CD4-positive, alpha-beta memory T cell (primary cell): Measurements from ENCODE around the gene TUBGCP6. TPM values are rescaled to one million over a fixed set of nuclear protein-coding genes. Genes with fewer than 3 reads are reported as not detected.

Source experiments
- CTCF ChIA-PET: fragments of 350-600 bp; sonication (Branson Sonifier 250); formaldehyde crosslinking; loops from one replicate; lab custom pipeline; 2021; ENCODE audit warnings: inconsistent platforms; ENCODE audit not compliant: partially characterized antibody; lab: Charles Lee
- POLR2A ChIA-PET: fragments of 350-600 bp; sonication (Branson Sonifier 250); formaldehyde crosslinking; loops from one replicate; lab custom pipeline; 2021; ENCODE audit not compliant: partially characterized antibody; lab: Charles Lee
- DNase-seq, 5 donors: peaks; one replicate each; pipeline versions ENCODE4 v3.0.0 to v3.0.0-alpha.2; 2020 to 2022; ENCODE audit warnings: mixed read lengths in 1 of 5
- H3K27ac ChIP-seq: one replicate; pipeline ENCODE4 v1.7.0; 2013; ENCODE audit warnings: low read depth, low read length
- H3K27me3 ChIP-seq: 2 replicates; pipeline ENCODE4 v1.7.0; 2013; ENCODE audit warnings: mild to moderate bottlenecking, low read length, moderate library complexity; ENCODE audit not compliant: insufficient read depth
- H3K36me3 ChIP-seq: 2 replicates; pipeline ENCODE4 v1.7.0; 2013; ENCODE audit warnings: mild to moderate bottlenecking, low read length, moderate library complexity; ENCODE audit not compliant: insufficient read depth
- H3K4me1 ChIP-seq: 2 replicates; pipeline ENCODE4 v1.7.0; 2013; ENCODE audit warnings: mild to moderate bottlenecking, low read length, moderate library complexity; ENCODE audit not compliant: insufficient read depth
- H3K4me3 ChIP-seq, 2 donors: one replicate each; pipeline ENCODE4 v1.7.0; 2013; ENCODE audit warnings: low read length in 2 of 2, mild to moderate bottlenecking in 1 of 2
- H3K9me3 ChIP-seq, 2 donors: one replicate each; pipeline ENCODE4 v1.7.0; 2013; ENCODE audit warnings: low read length in 2 of 2, control low read depth in 1 of 2; ENCODE audit not compliant: control insufficient read depth in 1 of 2
- H3K27ac Mint-ChIP-seq, 7 donors: one replicate each; pipeline ENCODE4 v1.8.0; 2020 to 2021; ENCODE audit warnings: mixed read lengths in 7 of 7, mild to moderate bottlenecking in 6 of 7, inconsistent platforms in 3 of 7, moderate library complexity in 3 of 7
- H3K27me3 Mint-ChIP-seq, 2 donors: one replicate each; pipeline ENCODE4 v1.8.0; 2020 to 2021; ENCODE audit warnings: mixed read lengths in 2 of 2
- H3K36me3 Mint-ChIP-seq, 2 donors: one replicate each; pipeline ENCODE4 v1.8.0; 2020 to 2021; ENCODE audit warnings: mixed read lengths in 2 of 2, inconsistent platforms in 1 of 2, mild to moderate bottlenecking in 1 of 2
- H3K4me1 Mint-ChIP-seq, 4 donors: one replicate each; pipeline ENCODE4 v1.8.0; 2020 to 2021; ENCODE audit warnings: mixed read lengths in 4 of 4, mild to moderate bottlenecking in 1 of 4
- H3K4me3 Mint-ChIP-seq, 8 donors: one replicate each; pipeline ENCODE4 v1.8.0; 2020 to 2021; ENCODE audit warnings: mixed read lengths in 8 of 8, mild to moderate bottlenecking in 7 of 8, moderate library complexity in 6 of 8, inconsistent platforms in 3 of 8
- H3K9me3 Mint-ChIP-seq, 8 donors: one replicate each; pipeline ENCODE4 v1.8.0; 2020 to 2021; ENCODE audit warnings: mixed read lengths in 8 of 8, mild to moderate bottlenecking in 5 of 8, inconsistent platforms in 3 of 8, moderate library complexity in 1 of 8
- intact Hi-C: fragments of 100-400 bp; cut with micrococcal nuclease; formaldehyde crosslinking; loops from one replicate; pipeline ENCODE4 v1.15.1; 2023
- polyA plus RNA-seq, 2 donors: library from polyadenylated mRNA; unstranded; fragments of 300-500 nt; fragmentation: Illumina TruSeq; gene quantifications; one replicate each; pipeline ENCODE4 v1.2.3, GENCODE V29; 2021
- total RNA-seq, 2 experiments: library from RNA; stranded (reverse); gene quantifications; one replicate each; pipeline ENCODE4 v1.2.3, GENCODE V29; 2021

Gene TUBGCP6
- total and polyA plus RNA-seq, 4 experiments from 2014 or later, result 16.5 to 133 (median 76.2) TPM

- peak overlapping the region in 1 of 7 donors; percentile 64 for H3K27ac Mint-ChIP-seq
- H3K9me3 Mint-ChIP-seq, result no peaks in the 10 kb centered on the region
- Histone ChIP-seq H3K4me1 (peaks cover 20% of the 10 kb centered on the region), H3K27me3 (no peaks in the 10 kb centered on the region), H3K27ac (no peak overlapping the region), H3K4me3 (no peak overlapping the region), H3K36me3 (no peaks in the 10 kb centered on the region), H3K9me3 (no peaks in the 10 kb centered on the region)
- no peak for DNase-seq
- peaks cover 1 to 19% (median 7%) of the 10 kb centered on the region in 4 donors for H3K4me1 Mint-ChIP-seq
- CTCF ChIA-PET, result interaction anchor here (0.5 to 3.5 kb wide), 17 partner anchors 9 to 367 kb away, joined by 3 to 28 read pairs (median 6); partner anchors contain the start of gene SCO2
- peak overlapping the region in 1 of 8 donors; percentile 7 for H3K4me3 Mint-ChIP-seq
- no peaks in the 10 kb centered on the region for H3K36me3 Mint-ChIP-seq
- intact Hi-C loops, result loop anchor here (10.0 kb wide), 1 partner anchor 222 kb away; the partner anchor contains the start of gene SBF1
- POLR2A ChIA-PET, result interaction anchor here (1.0 to 4.0 kb wide), 7 partner anchors 11 to 368 kb away, joined by 4 to 29 read pairs (median 8); partner anchors contain the start of genes MAPK11 and TYMP
- peaks cover 1 to 4% of the 10 kb centered on the region in 2 donors for H3K27me3 Mint-ChIP-seq
Measured at GRCh38 chr22:50253046-50253915, 8.5 kb upstream of the TUBGCP6 start.

GRCh38 chr22:50252082-50253045 is 7.5 kb upstream of the TUBGCP6 start:
- H3K4me1 Mint-ChIP-seq, result peaks cover 5 to 27% (median 13%) of the 10 kb centered on the region in 4 donors
- H3K36me3 Mint-ChIP-seq, result peaks cover under 1 to 6% of the 10 kb centered on the region in 2 donors
- H3K4me3 Mint-ChIP-seq, result peak overlapping the region in 7 of 8 donors; percentile 36 to 77 (median 61)
- POLR2A ChIA-PET, result interaction anchor here (0.9 to 4.0 kb wide), 15 partner anchors 10 to 369 kb away, joined by 3 to 29 read pairs (median 4); partner anchors contain the start of genes DENND6B, MAPK11, SCO2 and TYMP
- H3K9me3 Mint-ChIP-seq, result no peaks in the 10 kb centered on the region
- Histone ChIP-seq H3K4me3 (no peak overlapping the region), H3K36me3 (peaks cover 3% of the 10 kb centered on the region), H3K27me3 (no peaks in the 10 kb centered on the region), H3K27ac (peak overlapping the region; percentile 66), H3K4me1 (peaks cover 30% of the 10 kb centered on the region), H3K9me3 (no peaks in the 10 kb centered on the region)
- peaks cover 1 to 3% of the 10 kb centered on the region in 2 donors for H3K27me3 Mint-ChIP-seq
- intact Hi-C loops, result loop anchor here (1.0 to 10.0 kb wide), 5 partner anchors 18 to 246 kb away; partner anchors contain the start of genes DENND6B, MAPK11 and SBF1
- DNase-seq, result peak; percentile 65 to 75 (median 69)
- CTCF ChIA-PET, result interaction anchor here (0.8 to 3.5 kb wide), 21 partner anchors 8 to 381 kb away, joined by 3 to 28 read pairs (median 6); partner anchors contain the start of gene SCO2
- peak overlapping the region in 4 of 7 donors; percentile 36 to 68 (median 48) for H3K27ac Mint-ChIP-seq

GRCh38 chr22:50251477-50252081 is 6.8 kb upstream of the TUBGCP6 start:
- intact Hi-C loops, result loop anchor here (1.0 to 10.0 kb wide), 6 partner anchors 19 to 369 kb away; partner anchors contain the start of genes DENND6B, MAPK11 and SBF1
- Mint-ChIP-seq H3K27me3 (peaks cover 1 to 2% of the 10 kb centered on the region in 2 donors), H3K27ac (peak overlapping the region in 3 of 7 donors; percentile 68 to 88 (median 74)), H3K4me3 (peak overlapping the region in 7 of 8 donors; percentile 25 to 77 (median 44)), H3K36me3 (peaks cover 4 to 10% of the 10 kb centered on the region in 2 donors), H3K4me1 (peaks cover 7 to 29% (median 16%) of the 10 kb centered on the region in 4 donors), H3K9me3 (no peaks in the 10 kb centered on the region)
- Histone ChIP-seq H3K27ac (peak overlapping the region; percentile 66), H3K27me3 (no peaks in the 10 kb centered on the region), H3K9me3 (no peaks in the 10 kb centered on the region), H3K4me3 (peak overlapping the region in 1 of 2 donors; percentile 89), H3K36me3 (peaks cover 10% of the 10 kb centered on the region), H3K4me1 (peaks cover 36% of the 10 kb centered on the region)
- peak in 1 of 5 donors; percentile 33 for DNase-seq
- ChIA-PET POLR2A (interaction anchor here (0.6 to 4.0 kb wide), 29 partner anchors 10 to 377 kb away, joined by 3 to 29 read pairs (median 4); partner anchors contain the start of genes ARSA, DENND6B, LMF2 and MAPK11), CTCF (interaction anchor here (0.9 to 3.5 kb wide), 13 partner anchors 10 to 381 kb away, joined by 3 to 28 read pairs (median 10); partner anchors contain the start of gene SCO2)

GRCh38 chr22:50250555-50251476 is 6.0 kb upstream of the TUBGCP6 start, which contains the start of gene HDAC10:
TSS of gene HDAC10 (minus strand) at chr22:50251265. CDS start at chr22:50251032, 233 bp downstream.
- ChIA-PET POLR2A (interaction anchor here (0.6 to 4.0 kb wide), 27 partner anchors 9 to 377 kb away, joined by 3 to 29 read pairs (median 4); partner anchors contain the start of genes ARSA, DENND6B, LMF2 and MAPK11), CTCF (interaction anchor here (1.0 to 3.5 kb wide), 11 partner anchors 10 to 382 kb away, joined by 3 to 28 read pairs (median 18); partner anchors contain the start of gene SCO2)
- Histone ChIP-seq H3K9me3 (no peaks in the 10 kb centered on the region), H3K27me3 (no peaks in the 10 kb centered on the region), H3K36me3 (peaks cover 18% of the 10 kb centered on the region), H3K4me3 (peak within 1 kb of the TSS; percentile 36 to 89), H3K27ac (peak within 1 kb of the TSS; percentile 66), H3K4me1 (peaks cover 44% of the 10 kb centered on the region)
- no peaks in the 10 kb centered on the region for H3K9me3 Mint-ChIP-seq
- peak within 1 kb of the TSS; percentile 73 to 84 (median 78) for H3K4me3 Mint-ChIP-seq
- H3K4me1 Mint-ChIP-seq, result peaks cover 7 to 29% (median 17%) of the 10 kb centered on the region in 4 donors
- intact Hi-C loops, result loop anchor here (2.0 to 10.0 kb wide), 2 partner anchors 224 to 370 kb away; partner anchors contain the start of gene SBF1
- H3K36me3 Mint-ChIP-seq, result peaks cover 4 to 10% of the 10 kb centered on the region in 2 donors
- H3K27me3 Mint-ChIP-seq, result peaks cover 1 to 2% of the 10 kb centered on the region in 2 donors
- peak within 1 kb of the TSS in 6 of 7 donors; percentile 50 to 88 (median 64) for H3K27ac Mint-ChIP-seq
- peak; percentile 71 to 78 (median 74) for DNase-seq

- peak overlapping the region in 4 of 7 donors; percentile 15 to 73 (median 66) for H3K27ac Mint-ChIP-seq
- Histone ChIP-seq H3K9me3 (no peaks in the 10 kb centered on the region), H3K27me3 (no peaks in the 10 kb centered on the region), H3K36me3 (peaks cover 19% of the 10 kb centered on the region), H3K27ac (peak overlapping the region; percentile 66), H3K4me1 (peaks cover 49% of the 10 kb centered on the region), H3K4me3 (peak overlapping the region; percentile 36 to 89)
- peaks cover 0 to 1% of the 10 kb centered on the region in 2 donors for H3K27me3 Mint-ChIP-seq
- ChIA-PET CTCF (interaction anchor here (1.8 to 3.1 kb wide), 2 partner anchors 76 to 91 kb away, joined by 8 to 24 read pairs; no protein-coding TSS in a partner anchor), POLR2A (interaction anchor here (1.3 to 4.0 kb wide), 14 partner anchors 9 to 378 kb away, joined by 3 to 29 read pairs (median 8); partner anchors contain the start of genes ARSA, LMF2, MAPK11 and NCAPH2)
- peaks cover 7 to 29% (median 19%) of the 10 kb centered on the region in 4 donors for H3K4me1 Mint-ChIP-seq
- H3K9me3 Mint-ChIP-seq, result no peaks in the 10 kb centered on the region
- intact Hi-C loops, result loop anchor here (2.0 to 10.0 kb wide), 2 partner anchors 225 to 371 kb away; partner anchors contain the start of gene SBF1
- H3K4me3 Mint-ChIP-seq, result peak overlapping the region; percentile 47 to 84 (median 78)
- no peak for DNase-seq
- H3K36me3 Mint-ChIP-seq, result peaks cover 4 to 10% of the 10 kb centered on the region in 2 donors
Measured at GRCh38 chr22:50250249-50250554, 5.4 kb upstream of the TUBGCP6 start.
